Measurements from ENCODE around the gene STK32C.
"Not testable (repeated sequence)": the region's sequence is repeated elsewhere in the genome, so short reads cannot be mapped to it uniquely, and the experiment has no call there.

Gene STK32C

GRCh38 chr10:132337854-132338253 lies 30.1 kb upstream of the STK32C start:
- not testable (repeated sequence) for DNase-seq

GRCh38 chr10:132336919-132337407 lies 29.2 kb upstream of the STK32C start:
- DNase-seq: no peak

- DNase-seq: no peak
Observed at GRCh38 chr10:132336064-132336746, 28.5 kb upstream of the STK32C start.

- no peak for DNase-seq
Observed at GRCh38 chr10:132335189-132336063, 27.7 kb upstream of the STK32C start.

GRCh38 chr10:132334631-132335188 lies 27.0 kb upstream of the STK32C start:
- DNase-seq: no peak

GRCh38 chr10:132333386-132333785 lies 25.6 kb upstream of the STK32C start:
- DNase-seq: no peak

- DNase-seq: no peak
Observed at GRCh38 chr10:132332433-132332754, 24.6 kb upstream of the STK32C start.

GRCh38 chr10:132331601-132332432 lies 24.1 kb upstream of the STK32C start, which contains the start of gene LRRC27:
Gene LRRC27 (plus strand): TSS chr10:132332193. CDS start chr10:132333525, 1,332 bp downstream.
- DNase-seq: peak; percentile 90

- DNase-seq: no peak
Observed at GRCh38 chr10:132330486-132330833, 22.7 kb upstream of the STK32C start.

GRCh38 chr10:132329565-132330485 lies 22.1 kb upstream of the STK32C start:
- DNase-seq: no peak

- DNase-seq: no peak
Observed at GRCh38 chr10:132328738-132329137, 21.0 kb upstream of the STK32C start.

GRCh38 chr10:132328106-132328505 lies 20.4 kb upstream of the STK32C start:
- no peak for DNase-seq

GRCh38 chr10:132326925-132327324 lies 19.2 kb upstream of the STK32C start:
- DNase-seq: no peak

GRCh38 chr10:132326344-132326889 lies 18.7 kb upstream of the STK32C start:
- DNase-seq: no peak

GRCh38 chr10:132324186-132324585 lies 16.4 kb upstream of the STK32C start:
- no peak for DNase-seq

GRCh38 chr10:132322586-132323048 lies 14.9 kb upstream of the STK32C start:
- no peak for DNase-seq

GRCh38 chr10:132321726-132322125 lies 14.0 kb upstream of the STK32C start:
- no peak for DNase-seq

- DNase-seq: no peak
Observed at GRCh38 chr10:132320654-132321469, 13.1 kb upstream of the STK32C start.

GRCh38 chr10:132319853-132320653 lies 12.3 kb upstream of the STK32C start:
- DNase-seq: no peak

- not testable (repeated sequence) for DNase-seq
Observed at GRCh38 chr10:132317477-132317876, 9.7 kb upstream of the STK32C start.
